ENCODE data around the gene ASCL5.

Gene ASCL5

DNA sequence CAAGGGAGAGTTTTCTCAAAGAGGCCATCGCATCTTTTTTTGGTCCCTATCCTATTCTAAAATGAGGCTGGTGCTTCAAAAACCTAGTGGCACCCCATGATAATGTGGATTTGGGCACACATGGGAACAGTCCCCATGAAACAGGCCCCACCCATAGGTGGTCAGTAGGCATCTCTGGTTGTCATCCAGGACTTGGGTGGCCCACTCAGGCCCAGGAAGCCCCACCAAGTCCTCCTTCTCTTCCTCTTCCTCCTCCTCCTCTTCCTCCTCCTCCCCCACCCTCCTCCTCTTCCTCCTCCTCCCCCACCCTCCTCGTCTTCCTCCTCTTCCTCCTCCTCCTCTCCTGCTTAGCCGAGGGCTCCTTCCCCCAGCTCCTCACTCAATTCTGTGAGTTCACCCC lies 15.3 kb downstream of the ASCL5 start:
- TF ChIP-seq, protein P1, sequence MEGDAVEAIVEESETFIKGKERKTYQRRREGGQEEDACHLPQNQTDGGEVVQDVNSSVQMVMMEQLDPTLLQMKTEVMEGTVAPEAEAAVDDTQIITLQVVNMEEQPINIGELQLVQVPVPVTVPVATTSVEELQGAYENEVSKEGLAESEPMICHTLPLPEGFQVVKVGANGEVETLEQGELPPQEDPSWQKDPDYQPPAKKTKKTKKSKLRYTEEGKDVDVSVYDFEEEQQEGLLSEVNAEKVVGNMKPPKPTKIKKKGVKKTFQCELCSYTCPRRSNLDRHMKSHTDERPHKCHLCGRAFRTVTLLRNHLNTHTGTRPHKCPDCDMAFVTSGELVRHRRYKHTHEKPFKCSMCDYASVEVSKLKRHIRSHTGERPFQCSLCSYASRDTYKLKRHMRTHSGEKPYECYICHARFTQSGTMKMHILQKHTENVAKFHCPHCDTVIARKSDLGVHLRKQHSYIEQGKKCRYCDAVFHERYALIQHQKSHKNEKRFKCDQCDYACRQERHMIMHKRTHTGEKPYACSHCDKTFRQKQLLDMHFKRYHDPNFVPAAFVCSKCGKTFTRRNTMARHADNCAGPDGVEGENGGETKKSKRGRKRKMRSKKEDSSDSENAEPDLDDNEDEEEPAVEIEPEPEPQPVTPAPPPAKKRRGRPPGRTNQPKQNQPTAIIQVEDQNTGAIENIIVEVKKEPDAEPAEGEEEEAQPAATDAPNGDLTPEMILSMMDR (IDR thresholded peaks at IDR 0.05; ENCODE audit: control insufficient read depth, extremely low read depth, insufficient read depth) = no peak
- H3K4me3 ChIP-seq (ENCODE audit: low read depth, low read length) = no peak overlapping the region
- no peak for DNase-seq (ENCODE audit: low read depth)

DNA sequence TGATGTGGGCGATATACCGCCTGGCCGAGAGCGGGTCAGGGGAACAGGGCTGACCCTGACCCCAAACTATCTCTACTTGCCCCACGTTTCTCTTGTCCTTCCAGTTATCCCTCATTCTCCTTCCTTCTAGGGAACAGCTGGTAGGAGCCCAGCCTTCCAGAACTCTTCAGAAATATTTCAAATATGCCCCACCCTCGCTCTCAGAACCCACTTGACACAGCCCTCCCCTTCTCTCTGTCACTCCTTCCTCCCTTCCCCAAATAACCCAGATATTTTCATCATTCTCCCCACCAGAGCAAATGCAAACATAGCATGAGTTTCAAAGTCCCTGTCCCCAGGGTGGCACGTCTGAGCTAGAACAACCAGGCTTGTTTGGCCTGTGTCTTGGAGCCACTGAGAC lies 15.8 kb downstream of the ASCL5 start:
- TF ChIP-seq, protein P1 (IDR thresholded peaks at IDR 0.05; ENCODE audit: control insufficient read depth, extremely low read depth, insufficient read depth) = no peak
- H3K4me3 ChIP-seq (ENCODE audit: low read depth, low read length) = no peak overlapping the region
- DNase-seq (ENCODE audit: low read depth) = no peak

DNA sequence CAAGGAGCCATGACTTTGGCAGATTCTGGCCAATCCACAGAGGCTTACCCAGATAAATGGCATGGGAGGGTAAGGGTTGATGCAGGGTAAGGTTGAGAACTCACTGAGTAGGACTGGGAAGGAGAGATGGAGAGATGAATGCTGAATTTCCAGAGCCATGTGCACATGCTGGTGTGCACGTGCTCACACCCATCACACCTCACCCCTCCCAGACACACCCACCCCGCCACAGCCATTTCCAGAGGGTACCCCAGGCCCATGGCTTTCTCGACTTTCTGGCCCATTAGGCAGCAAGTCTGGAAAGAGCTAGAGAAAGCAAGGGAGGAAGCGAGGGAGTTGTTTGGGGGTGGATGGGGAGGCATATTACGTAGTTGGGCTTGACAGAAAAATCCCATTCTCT lies 16.4 kb downstream of the ASCL5 start:
- TF ChIP-seq, protein P1 (IDR thresholded peaks at IDR 0.05; ENCODE audit: control insufficient read depth, extremely low read depth, insufficient read depth) = no peak
- no peak overlapping the region for H3K4me3 ChIP-seq (ENCODE audit: low read depth, low read length)
- DNase-seq (ENCODE audit: low read depth) = no peak

DNA sequence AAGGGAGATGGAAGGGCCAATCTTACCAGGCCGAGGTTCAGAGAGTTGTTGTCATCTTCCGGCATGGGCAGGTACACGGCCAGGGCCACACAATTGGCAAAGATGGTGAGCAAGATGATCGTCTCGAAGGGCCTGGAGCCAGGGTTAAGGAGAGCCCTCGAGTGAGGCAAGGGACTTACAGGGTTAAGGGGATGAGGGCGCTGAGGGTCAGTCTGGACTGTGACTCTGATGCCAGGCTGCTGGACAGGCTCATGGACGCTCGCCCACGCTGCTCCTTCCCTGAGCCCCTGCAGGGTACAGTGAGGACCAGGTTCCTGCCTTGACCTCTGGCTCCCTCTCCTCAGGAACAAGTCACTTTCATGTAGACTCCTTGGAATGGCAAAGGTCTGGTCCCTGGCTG lies 16.8 kb downstream of the ASCL5 start:
- no peak for DNase-seq (ENCODE audit: low read depth)
- H3K4me3 ChIP-seq (ENCODE audit: low read depth, low read length) = no peak overlapping the region
- TF ChIP-seq, protein P1 (IDR thresholded peaks at IDR 0.05; ENCODE audit: control insufficient read depth, extremely low read depth, insufficient read depth) = no peak

DNA sequence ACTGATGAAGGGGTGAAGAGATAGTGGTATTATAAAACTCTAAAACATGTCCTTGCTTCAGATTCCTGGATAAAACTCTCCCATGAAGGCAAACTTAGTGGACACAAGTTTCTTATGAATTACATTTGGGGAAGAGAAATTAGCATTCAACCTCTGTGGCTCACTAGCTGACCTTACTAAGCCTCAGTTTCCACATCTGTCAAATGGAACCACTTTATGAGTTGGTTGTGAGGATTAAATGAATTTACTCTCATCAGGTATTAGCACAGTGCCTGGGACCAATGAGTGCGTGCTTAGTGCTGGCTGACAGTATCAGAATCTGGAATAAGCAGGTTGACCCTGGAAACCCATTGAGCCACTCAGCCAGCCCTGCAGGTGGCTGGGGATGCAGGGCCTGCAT lies 17.3 kb downstream of the ASCL5 start:
- DNase-seq (ENCODE audit: low read depth) = no peak

DNA sequence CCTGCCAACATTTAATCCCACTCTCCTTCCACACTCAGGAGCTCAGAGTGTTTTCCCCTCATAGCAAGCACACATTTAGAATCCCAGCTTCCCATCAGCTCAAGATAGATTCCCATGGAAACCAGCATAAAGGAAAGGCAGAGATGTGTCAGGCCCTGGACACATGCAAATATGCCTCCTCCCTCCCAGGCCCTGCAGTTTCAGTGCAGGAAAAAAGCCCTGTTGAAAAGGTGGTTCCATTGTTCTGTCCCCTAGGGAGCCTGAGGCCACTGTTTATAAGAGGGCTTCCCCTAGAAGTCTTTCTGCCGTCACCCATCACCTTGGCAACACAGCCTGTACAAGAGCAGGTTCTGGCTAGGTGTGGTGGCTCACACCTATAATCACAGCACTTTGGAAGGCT lies 18.4 kb downstream of the ASCL5 start:
- DNase-seq (ENCODE audit: low read depth) = no peak
- H3K4me3 ChIP-seq (ENCODE audit: low read depth, low read length) = no peak overlapping the region
- TF ChIP-seq, protein P1 (IDR thresholded peaks at IDR 0.05; ENCODE audit: control insufficient read depth, extremely low read depth, insufficient read depth) = no peak

More for the DNA sequence above, 17.3 kb downstream of the ASCL5 start:
- TF ChIP-seq, protein P1 (IDR thresholded peaks at IDR 0.05; ENCODE audit: control insufficient read depth, extremely low read depth, insufficient read depth) = no peak
- no peak overlapping the region for H3K4me3 ChIP-seq (ENCODE audit: low read depth, low read length)

DNA sequence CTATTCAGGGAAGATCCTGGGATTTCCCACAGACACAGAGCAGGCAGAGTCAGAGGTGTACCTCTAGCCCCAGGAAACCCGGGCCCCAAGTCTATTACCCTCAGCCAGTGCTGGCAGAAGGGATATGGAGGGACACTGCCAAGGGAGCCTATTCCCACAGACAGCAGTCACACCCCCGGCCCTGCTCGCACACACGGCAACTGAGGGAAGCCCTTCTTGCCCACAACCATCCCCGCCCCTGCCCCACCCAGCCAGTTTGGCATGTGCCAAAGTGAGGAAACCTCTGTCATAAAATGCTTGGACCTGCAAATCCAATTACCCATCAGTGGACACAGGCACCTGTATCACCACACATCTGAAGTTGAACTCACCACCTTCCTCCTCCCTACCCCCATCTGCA lies 21.3 kb downstream of the ASCL5 start:
- TF ChIP-seq, protein P1 (IDR thresholded peaks at IDR 0.05; ENCODE audit: control insufficient read depth, extremely low read depth, insufficient read depth) = no peak
- no peak overlapping the region for H3K4me3 ChIP-seq (ENCODE audit: low read depth, low read length)
- DNase-seq (ENCODE audit: low read depth) = no peak

Data from LNCaP clone FGC (cell line).